HG03045 (cell line): ENCODE measurements around the gene SLC4A5.
A peak's percentile ranks its signal among the peaks of the same experiment; 100 is the strongest.
"Not testable (repeated sequence)": the region's sequence is repeated elsewhere in the genome, so short reads cannot be mapped to it uniquely, and the experiment has no call there.

Experiments
- ATAC-seq: cut with Tn5 transposase; IDR thresholded peaks from one replicate; pipeline ENCODE4 v1.9.1; 2021; ENCODE audit warnings: mild to moderate bottlenecking, moderate library complexity; ENCODE audit not compliant: unreplicated experiment

Gene SLC4A5

DNA sequence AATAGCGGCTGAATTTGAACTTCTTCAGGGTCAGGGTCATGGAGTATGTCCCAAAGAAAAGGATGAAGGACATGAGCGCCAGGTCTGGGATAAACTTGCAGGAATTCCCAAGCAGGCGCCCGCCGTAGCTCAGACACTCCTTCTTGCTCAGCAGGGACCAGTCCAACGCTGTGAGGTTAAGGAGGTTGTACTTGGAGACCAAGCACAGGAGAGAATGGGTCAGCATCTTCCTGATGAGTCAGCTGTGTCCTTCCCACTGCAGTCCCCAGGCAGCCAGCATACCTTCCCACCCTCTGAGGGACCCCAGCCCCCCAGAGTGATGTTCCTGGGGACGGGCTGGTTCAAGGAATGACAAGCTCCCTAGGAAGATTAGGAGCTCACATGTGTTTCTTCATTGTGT, 103.9 kb downstream of the SLC4A5 start:
- no peak for ATAC-seq

DNA sequence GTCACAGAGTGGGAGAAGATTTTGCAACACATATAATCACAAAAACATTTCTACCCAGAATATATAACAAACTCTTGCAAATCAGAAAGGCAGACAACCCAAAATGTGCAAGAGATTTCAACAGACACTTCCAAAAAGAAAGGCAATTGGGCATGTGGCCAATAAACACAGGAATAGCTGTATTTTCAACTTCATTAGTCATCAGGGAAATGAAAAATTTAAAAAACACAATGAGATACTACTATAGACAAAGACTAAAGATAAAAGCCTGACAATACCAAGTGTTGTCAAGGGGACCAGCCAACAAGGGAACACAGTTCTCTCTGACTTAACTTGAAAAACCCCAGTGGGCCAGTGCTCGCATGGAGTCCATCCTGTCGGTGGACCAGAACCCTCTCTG, 104.3 kb downstream of the SLC4A5 start:
- no peak for ATAC-seq

GRCh38 chr2:74235041-74235440, 108.2 kb downstream of the SLC4A5 start:
- ATAC-seq, result no peak

GRCh38 chr2:74233648-74234047, 109.6 kb downstream of the SLC4A5 start:
- ATAC-seq, result no peak

DNA sequence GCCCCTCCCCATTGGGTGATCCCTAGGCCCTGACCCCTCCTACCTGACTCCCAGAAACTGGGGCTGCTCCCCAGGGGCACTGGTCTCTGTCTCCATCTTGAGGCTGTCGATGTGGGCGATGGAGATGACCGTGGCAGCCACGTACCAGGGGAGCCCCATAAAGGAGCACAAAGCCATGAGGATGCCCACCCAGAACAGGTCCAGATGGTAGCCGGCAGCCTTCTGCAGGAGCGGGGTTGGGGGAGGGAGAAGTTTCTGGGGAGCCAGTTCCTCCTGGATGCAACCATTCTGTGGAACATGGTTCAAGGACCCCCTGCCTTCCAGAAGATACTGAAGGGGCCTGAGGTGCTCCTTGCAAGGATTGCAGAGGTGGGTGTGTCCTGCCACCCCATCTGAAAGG, 110.8 kb downstream of the SLC4A5 start:
- no peak for ATAC-seq

DNA sequence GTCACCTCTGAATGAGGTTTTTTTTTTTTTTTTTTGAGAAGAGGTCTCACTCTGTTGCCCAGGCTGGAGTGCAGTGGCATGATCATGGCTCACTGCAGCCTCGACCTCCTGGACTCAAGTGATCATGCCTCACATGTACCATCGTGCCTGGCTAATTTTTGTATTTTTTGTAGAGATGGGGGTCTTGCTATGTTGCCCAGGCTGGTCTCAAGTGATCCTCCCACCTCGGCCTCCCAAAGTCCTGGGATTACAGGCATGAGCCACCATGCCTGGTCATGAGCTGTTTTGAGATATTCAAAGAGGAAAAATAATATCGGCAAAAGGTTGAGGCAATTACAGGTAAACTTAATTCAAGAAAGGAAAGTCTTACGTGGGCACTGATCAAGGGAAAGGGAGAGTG, 113.4 kb downstream of the SLC4A5 start:
- not testable (repeated sequence) for ATAC-seq

GRCh38 chr2:74228772-74229171, 114.4 kb downstream of the SLC4A5 start:
- no peak for ATAC-seq

DNA sequence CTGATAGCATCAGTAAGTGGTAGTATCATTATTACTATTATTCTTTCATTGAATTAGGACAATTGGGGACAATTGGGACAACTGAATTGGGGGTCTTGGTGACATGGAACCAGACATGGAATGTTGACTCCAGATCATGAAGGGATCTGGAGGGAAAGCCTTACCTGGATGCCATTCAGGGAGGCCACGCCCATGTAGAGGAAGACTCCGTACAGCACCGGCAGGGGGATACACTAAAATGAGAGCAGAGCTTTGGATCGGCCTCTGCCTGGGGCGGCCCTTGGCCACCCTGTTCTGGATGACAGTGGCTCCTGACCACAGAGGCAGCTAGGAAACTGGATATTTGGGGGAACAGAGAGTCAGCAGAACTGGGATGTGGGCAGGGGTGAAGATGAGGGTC, 115.6 kb downstream of the SLC4A5 start:
- ATAC-seq, result no peak

- ATAC-seq, result no peak
These were observed 116.5 kb downstream of the SLC4A5 start for GRCh38 chr2:74226648-74227213.

DNA sequence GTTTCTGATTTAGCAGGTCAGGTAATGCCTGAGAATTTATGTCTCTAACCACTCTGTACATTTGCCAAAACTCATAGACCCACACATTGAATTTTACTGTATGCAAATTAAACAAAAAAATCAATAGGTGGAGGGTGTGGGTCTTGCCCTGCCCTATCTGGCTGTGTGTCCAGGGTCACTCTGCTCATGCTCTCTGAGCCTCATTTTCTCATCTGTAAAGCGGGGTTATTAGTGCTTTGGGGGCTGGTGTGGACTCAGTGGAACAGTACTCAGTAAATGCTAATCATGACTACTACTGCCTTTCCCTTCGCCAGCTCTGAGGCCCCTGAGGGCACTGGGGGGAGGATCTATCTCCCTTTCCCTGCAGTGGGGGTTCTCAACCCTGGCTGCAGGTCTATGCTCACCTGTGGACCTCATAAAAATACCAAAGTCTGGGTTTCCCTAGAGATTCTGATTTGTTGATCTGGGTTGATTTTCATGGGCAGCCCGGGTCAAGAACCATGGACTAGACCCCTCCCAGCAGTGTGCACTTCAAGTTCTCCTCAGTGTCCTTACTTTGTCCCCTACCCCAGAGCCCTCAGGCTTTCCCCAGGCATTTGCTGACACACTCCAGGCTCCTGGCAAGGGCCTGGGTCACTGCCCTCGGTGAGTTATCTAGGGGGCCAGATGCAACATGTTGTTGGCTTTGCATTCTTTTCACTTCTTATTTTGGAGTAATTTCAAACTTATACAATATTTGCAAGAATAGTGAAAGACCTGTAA, 117.3 kb downstream of the SLC4A5 start:
- no peak for ATAC-seq

DNA sequence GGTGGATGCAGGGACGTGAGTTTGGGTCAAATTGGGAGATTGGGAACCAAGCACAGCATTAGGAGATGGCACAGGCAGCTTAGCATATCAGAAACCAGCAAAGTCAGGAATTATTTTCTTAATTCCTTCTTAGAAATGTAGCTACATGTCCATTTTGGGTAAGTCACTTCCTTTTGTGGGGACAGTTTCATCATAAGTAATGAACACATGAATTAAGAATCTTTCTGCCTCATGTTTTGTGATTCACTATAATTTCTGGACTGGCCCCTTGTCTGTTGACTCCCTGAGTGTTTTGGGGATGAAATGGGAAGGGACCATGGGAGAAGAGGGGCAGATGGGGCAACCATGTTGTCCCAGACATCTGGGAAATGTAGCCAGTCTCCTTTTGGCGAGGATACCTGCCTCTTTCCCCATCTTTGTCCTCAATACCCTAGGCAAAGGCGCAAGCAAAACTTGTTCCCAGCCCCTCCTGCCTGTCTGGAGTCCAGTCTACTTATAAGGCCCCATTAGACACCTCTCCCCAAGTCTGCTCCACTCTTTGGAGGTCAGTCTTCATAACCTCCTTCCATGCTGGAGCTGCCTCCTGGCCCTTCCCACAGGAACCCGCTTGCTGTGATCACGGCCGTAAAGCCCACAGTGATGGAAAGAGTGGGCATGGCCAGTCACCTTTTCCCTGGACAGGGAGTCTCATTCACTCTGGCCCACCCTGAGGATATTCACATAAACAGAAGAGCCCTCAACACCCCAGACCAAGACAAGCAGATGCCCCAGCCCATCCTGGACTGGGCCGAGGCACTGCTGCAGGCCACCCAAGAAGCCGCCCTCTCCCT, 119.1 kb downstream of the SLC4A5 start:
- ATAC-seq, result no peak

GRCh38 chr2:74222300-74222650, 120.9 kb downstream of the SLC4A5 start:
- no peak for ATAC-seq

- ATAC-seq, result no peak
These were observed 121.5 kb downstream of the SLC4A5 start for GRCh38 chr2:74221604-74222299.

GRCh38 chr2:74221091-74221490, 122.1 kb downstream of the SLC4A5 start:
- no peak for ATAC-seq

- no peak for ATAC-seq
These were observed 123.2 kb downstream of the SLC4A5 start for GRCh38 chr2:74219846-74220486.

- no peak for ATAC-seq
These were observed 126.6 kb downstream of the SLC4A5 start for GRCh38 chr2:74216642-74217041.

DNA sequence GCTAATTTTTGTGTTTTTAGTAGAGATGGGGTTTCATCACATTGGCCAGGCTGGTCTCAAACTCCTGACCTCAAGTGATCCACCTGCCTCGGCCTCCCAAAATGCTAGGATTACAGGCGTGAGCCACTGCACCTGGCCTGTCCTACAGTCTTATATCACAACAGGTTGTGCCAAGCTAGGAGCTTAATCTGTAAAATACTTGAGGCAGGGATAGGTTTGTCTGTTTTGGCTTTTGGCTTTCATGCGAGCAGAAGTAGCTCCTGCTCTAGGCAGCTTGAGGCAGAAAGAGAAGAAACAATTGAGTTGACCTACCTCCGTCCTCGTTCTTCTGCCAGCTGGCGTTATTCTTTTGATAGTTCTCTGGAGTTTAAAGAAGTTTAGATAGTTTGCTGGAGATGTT, 127.4 kb downstream of the SLC4A5 start:
- ATAC-seq, result not testable (repeated sequence)

GRCh38 chr2:74212702-74213410, 130.4 kb downstream of the SLC4A5 start:
- no peak for ATAC-seq

GRCh38 chr2:74206180-74206688, 137.0 kb downstream of the SLC4A5 start:
- ATAC-seq, result peak; percentile 87

DNA sequence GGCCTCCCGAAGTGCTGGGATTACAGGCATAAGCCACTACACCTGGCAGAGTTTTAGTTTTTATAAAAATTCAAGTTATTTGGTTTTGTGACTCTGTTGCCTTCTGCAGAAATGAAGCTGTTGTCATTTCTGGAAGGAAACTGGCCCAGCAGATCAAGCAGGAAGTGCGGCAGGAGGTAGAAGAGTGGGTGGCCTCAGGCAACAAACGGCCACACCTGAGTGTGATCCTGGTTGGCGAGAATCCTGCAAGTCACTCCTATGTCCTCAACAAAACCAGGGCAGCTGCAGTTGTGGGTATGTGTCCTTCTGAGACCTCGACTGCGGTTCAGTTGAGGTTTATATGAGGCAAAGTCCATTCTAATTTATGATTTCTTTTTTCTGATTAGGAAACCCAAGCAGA, 137.6 kb downstream of the SLC4A5 start:
- no peak for ATAC-seq
